CD4-positive, CD25-positive, alpha-beta regulatory T cell (primary cell): ENCODE results near the gene KRTAP5-6. TPM values are rescaled to one million over a fixed set of nuclear protein-coding genes. Genes with fewer than 3 reads are reported as not detected.

ENCODE experiments used
- ATAC-seq, 2 donors: fragments of 150-1000 bp; cut with Tn5 transposase; one replicate each; pipeline ENCODE4 v1.10.0; 2021; ENCODE audit warnings: low read depth in 2 of 2, moderate number of reproducible peaks in 2 of 2, moderate library complexity in 1 of 2
- DNase-seq, 3 donors: peaks; one replicate each; pipeline versions ENCODE4 v3.0.0 to v3.0.0-alpha.2; 2012 to 2022; ENCODE audit warnings: mixed read lengths in 1 of 3
- H3K27ac ChIP-seq: one replicate; pipeline ENCODE4 v1.7.0; 2013; ENCODE audit warnings: mild to moderate bottlenecking, low read length; ENCODE audit not compliant: insufficient read depth, poor library complexity, severe bottlenecking
- H3K27me3 ChIP-seq: one replicate; pipeline ENCODE4 v1.7.0; 2013; ENCODE audit warnings: low read length; ENCODE audit not compliant: control insufficient read depth, insufficient read depth
- H3K36me3 ChIP-seq: one replicate; pipeline ENCODE4 v1.7.0; 2013; ENCODE audit warnings: mild to moderate bottlenecking, low read length, moderate library complexity; ENCODE audit not compliant: control insufficient read depth, insufficient read depth
- H3K4me1 ChIP-seq: 2 replicates; pipeline ENCODE4 v1.7.0; 2013; ENCODE audit warnings: mild to moderate bottlenecking, low read length; ENCODE audit not compliant: insufficient read depth, control insufficient read depth, poor library complexity, severe bottlenecking
- H3K4me3 ChIP-seq: one replicate; pipeline ENCODE4 v1.7.0; 2013; ENCODE audit warnings: low read depth, mild to moderate bottlenecking, low read length, moderate library complexity
- H3K9me3 ChIP-seq, 2 experiments: 1 replicate in 1 of 2; 2 replicates in 1 of 2; pipeline ENCODE4 v1.7.0; 2013; ENCODE audit warnings: low read length in 2 of 2, mild to moderate bottlenecking in 1 of 2, moderate library complexity in 1 of 2; ENCODE audit not compliant: control insufficient read depth in 2 of 2
- H3K27ac Mint-ChIP-seq, 3 donors: one replicate each; pipeline ENCODE4 v1.8.0; 2020 to 2022; ENCODE audit warnings: mild to moderate bottlenecking in 3 of 3, mixed read lengths in 3 of 3, moderate library complexity in 2 of 3
- H3K27me3 Mint-ChIP-seq: one replicate; pipeline ENCODE4 v1.8.0; 2022; ENCODE audit warnings: mild to moderate bottlenecking, mixed read lengths
- H3K36me3 Mint-ChIP-seq: one replicate; pipeline ENCODE4 v1.8.0; 2020; ENCODE audit warnings: mixed read lengths
- H3K4me1 Mint-ChIP-seq, 4 donors: one replicate each; pipeline ENCODE4 v1.8.0; 2020 to 2022; ENCODE audit warnings: mixed read lengths in 4 of 4, mild to moderate bottlenecking in 1 of 4
- H3K4me3 Mint-ChIP-seq, 4 donors: one replicate each; pipeline ENCODE4 v1.8.0; 2020 to 2022; ENCODE audit warnings: mild to moderate bottlenecking in 4 of 4, mixed read lengths in 4 of 4, moderate library complexity in 3 of 4
- H3K9me3 Mint-ChIP-seq, 7 donors: one replicate each; pipeline ENCODE4 v1.8.0; 2020 to 2022; ENCODE audit warnings: mixed read lengths in 7 of 7, mild to moderate bottlenecking in 3 of 7, moderate library complexity in 2 of 7
- polyA plus RNA-seq, 4 donors: library from polyadenylated mRNA; unstranded; fragments of 300-500 nt; fragmentation: Illumina TruSeq; gene quantifications; one replicate each; pipeline ENCODE4 v1.2.3, GENCODE V29; 2021
- total RNA-seq: library from RNA; stranded (reverse); gene quantifications from one replicate; pipeline ENCODE4 v1.2.3, GENCODE V29; 2022

KRTAP5-6 gene
- total and polyA plus RNA-seq, 5 donors from 2014 or later: not detected

- no peaks in the 10 kb centered on the region for H3K27me3 ChIP-seq
- no peaks in the 10 kb centered on the region for H3K36me3 ChIP-seq
- Mint-ChIP-seq H3K36me3 (peaks cover 4% of the 10 kb centered on the region), H3K27ac (no peak overlapping the region), H3K9me3 (peaks cover 1 to 22% (median 6%) of the 10 kb centered on the region in 7 donors), H3K4me3 (no peak overlapping the region), H3K4me1 (peaks cover 0 to 4% (median 1%) of the 10 kb centered on the region in 4 donors), H3K27me3 (no peaks in the 10 kb centered on the region)
- ATAC-seq: no peak
- no peak overlapping the region for H3K27ac ChIP-seq
- H3K4me3 ChIP-seq: no peak overlapping the region
- H3K9me3 ChIP-seq: peaks cover 14 to 17% of the 10 kb centered on the region in 2 experiments
- DNase-seq: no peak
- no peaks in the 10 kb centered on the region for H3K4me1 ChIP-seq
Measured at GRCh38 chr11:1739576-1739975, 42.6 kb downstream of the KRTAP5-6 start.

GRCh38 chr11:1740786-1741530 lies 44.0 kb downstream of the KRTAP5-6 start:
- H3K4me3 Mint-ChIP-seq: no peak overlapping the region
- peaks cover 1 to 16% (median 6%) of the 10 kb centered on the region in 7 donors for H3K9me3 Mint-ChIP-seq
- H3K4me3 ChIP-seq: no peak overlapping the region
- no peaks in the 10 kb centered on the region for H3K27me3 ChIP-seq
- H3K9me3 ChIP-seq: peaks cover 13 to 15% of the 10 kb centered on the region in 2 experiments
- no peaks in the 10 kb centered on the region for H3K36me3 ChIP-seq
- DNase-seq (no peak), ATAC-seq (no peak)
- no peak overlapping the region for H3K27ac ChIP-seq
- H3K4me1 ChIP-seq: no peaks in the 10 kb centered on the region
- H3K27ac Mint-ChIP-seq: no peak overlapping the region
- no peaks in the 10 kb centered on the region for H3K27me3 Mint-ChIP-seq
- no peaks in the 10 kb centered on the region for H3K36me3 Mint-ChIP-seq
- peaks cover 0 to 6% (median 2%) of the 10 kb centered on the region in 4 donors for H3K4me1 Mint-ChIP-seq

GRCh38 chr11:1741741-1742140 lies 44.7 kb downstream of the KRTAP5-6 start:
- H3K4me3 Mint-ChIP-seq: no peak overlapping the region
- Histone ChIP-seq H3K4me1 (no peaks in the 10 kb centered on the region), H3K27me3 (no peaks in the 10 kb centered on the region), H3K9me3 (peaks cover 6 to 7% of the 10 kb centered on the region in 2 experiments), H3K36me3 (no peaks in the 10 kb centered on the region), H3K27ac (no peak overlapping the region), H3K4me3 (no peak overlapping the region)
- no peaks in the 10 kb centered on the region for H3K27me3 Mint-ChIP-seq
- H3K9me3 Mint-ChIP-seq: peaks cover 0 to 8% (median 2%) of the 10 kb centered on the region in 7 donors
- DNase-seq: no peak
- no peak overlapping the region for H3K27ac Mint-ChIP-seq
- H3K4me1 Mint-ChIP-seq: peaks cover 0 to 8% (median 2%) of the 10 kb centered on the region in 4 donors
- no peak for ATAC-seq
- H3K36me3 Mint-ChIP-seq: no peaks in the 10 kb centered on the region

- Mint-ChIP-seq H3K27ac (no peak overlapping the region), H3K4me3 (no peak overlapping the region), H3K27me3 (no peaks in the 10 kb centered on the region), H3K4me1 (peaks cover 0 to 8% (median 2%) of the 10 kb centered on the region in 4 donors), H3K36me3 (no peaks in the 10 kb centered on the region), H3K9me3 (peaks cover 0 to 7% (median 0%) of the 10 kb centered on the region in 7 donors)
- Histone ChIP-seq H3K27ac (no peak overlapping the region), H3K4me1 (no peaks in the 10 kb centered on the region), H3K4me3 (no peak overlapping the region), H3K36me3 (no peaks in the 10 kb centered on the region), H3K27me3 (no peaks in the 10 kb centered on the region), H3K9me3 (peaks cover 2% of the 10 kb centered on the region in 2 experiments)
- ATAC-seq (no peak), DNase-seq (no peak)
Measured at GRCh38 chr11:1742371-1742770, 45.4 kb downstream of the KRTAP5-6 start.

GRCh38 chr11:1742869-1743584 lies 46.0 kb downstream of the KRTAP5-6 start:
- Mint-ChIP-seq H3K4me1 (peaks cover 0 to 8% (median 2%) of the 10 kb centered on the region in 4 donors), H3K9me3 (peaks cover 0 to 4% (median 0%) of the 10 kb centered on the region in 7 donors), H3K4me3 (no peak overlapping the region), H3K36me3 (no peaks in the 10 kb centered on the region), H3K27me3 (no peaks in the 10 kb centered on the region), H3K27ac (no peak overlapping the region)
- no peaks in the 10 kb centered on the region for H3K27me3 ChIP-seq
- no peaks in the 10 kb centered on the region for H3K4me1 ChIP-seq
- no peaks in the 10 kb centered on the region for H3K9me3 ChIP-seq
- no peak overlapping the region for H3K27ac ChIP-seq
- DNase-seq (no peak), ATAC-seq (no peak)
- no peaks in the 10 kb centered on the region for H3K36me3 ChIP-seq
- no peak overlapping the region for H3K4me3 ChIP-seq

GRCh38 chr11:1743585-1744136 lies 46.7 kb downstream of the KRTAP5-6 start:
- no peaks in the 10 kb centered on the region for H3K36me3 Mint-ChIP-seq

GRCh38 chr11:1744137-1744886 lies 47.3 kb downstream of the KRTAP5-6 start:
- Mint-ChIP-seq H3K36me3 (no peaks in the 10 kb centered on the region), H3K4me1 (peaks cover 0 to 6% (median 3%) of the 10 kb centered on the region in 4 donors), H3K27ac (no peak overlapping the region), H3K4me3 (no peak overlapping the region), H3K27me3 (no peaks in the 10 kb centered on the region), H3K9me3 (peaks cover 0 to 4% (median 0%) of the 10 kb centered on the region in 7 donors)
- Histone ChIP-seq H3K36me3 (no peaks in the 10 kb centered on the region), H3K27me3 (no peaks in the 10 kb centered on the region), H3K4me3 (no peak overlapping the region), H3K4me1 (peaks cover 11% of the 10 kb centered on the region), H3K27ac (no peak overlapping the region), H3K9me3 (no peaks in the 10 kb centered on the region)
- ATAC-seq: no peak
- no peak for DNase-seq

More at GRCh38 chr11:1743585-1744136, 46.7 kb downstream of the KRTAP5-6 start:
- Histone ChIP-seq H3K4me1 (peaks cover 4% of the 10 kb centered on the region), H3K4me3 (no peak overlapping the region), H3K36me3 (no peaks in the 10 kb centered on the region), H3K27ac (no peak overlapping the region), H3K27me3 (no peaks in the 10 kb centered on the region), H3K9me3 (no peaks in the 10 kb centered on the region)
- H3K27ac Mint-ChIP-seq: no peak overlapping the region
- no peak for ATAC-seq
- DNase-seq: no peak
- H3K9me3 Mint-ChIP-seq: peaks cover 0 to 4% (median 0%) of the 10 kb centered on the region in 7 donors
- no peak overlapping the region for H3K4me3 Mint-ChIP-seq
- no peaks in the 10 kb centered on the region for H3K27me3 Mint-ChIP-seq
- peaks cover 0 to 6% (median 3%) of the 10 kb centered on the region in 4 donors for H3K4me1 Mint-ChIP-seq
